ENCODE measurements around the gene SRGAP1. TPM values are rescaled to one million over a fixed set of nuclear protein-coding genes. Genes with fewer than 3 reads are reported as not detected.

The SRGAP1 gene
- total and polyA plus RNA-seq, 2 of the 13 experiments (the other 11 are each of a cell fraction or from before 2014, with no cell fraction given) = 1.6 to 3.4 TPM

DNA sequence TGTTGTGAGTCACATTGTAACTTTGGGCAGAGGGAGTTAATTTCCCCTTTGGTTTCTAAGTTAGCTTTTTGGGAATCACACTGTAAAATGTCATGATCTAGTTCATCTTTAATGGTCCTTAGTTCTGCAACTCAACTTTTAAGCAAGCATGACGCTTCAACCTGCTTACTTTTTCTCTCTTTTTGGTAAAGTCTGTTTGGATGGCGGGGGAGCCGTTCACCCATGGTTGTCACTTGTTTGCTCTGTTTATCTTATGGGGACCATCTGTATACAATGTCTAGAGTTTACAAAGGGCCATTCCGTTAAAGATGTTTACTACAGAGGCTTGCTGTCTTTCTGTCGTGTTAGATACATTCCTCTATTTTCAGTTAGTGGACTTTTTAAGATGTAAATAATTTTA is 172.0 kb downstream of the SRGAP1 start:
- ATAC-seq (no peak), FAIRE-seq (no peak), DNase-seq (ENCODE audit: low spot score) (no peak)
- Histone ChIP-seq H3K36me3 (replicated peaks in 1 of 2; ENCODE audit: control insufficient read depth in 1 of 2, insufficient read depth in 2 of 2, low read length in 2 of 2) (no peaks in the 10 kb centered on the region; a peak in 2 of 5 replicates), H4K20me1 (ENCODE audit: insufficient read depth, low read length) (no peaks in the 10 kb centered on the region), H3K27ac (ENCODE audit: extremely low read length, insufficient read depth, low read length) (no peak overlapping the region), H3K79me2 (ENCODE audit: insufficient read depth, low read length) (no peaks in the 10 kb centered on the region), H3K4me1 (ENCODE audit: insufficient read depth, low read length) (no peaks in the 10 kb centered on the region), H2AFZ (ENCODE audit: low read length) (no peak overlapping the region), H3K9me3 (ENCODE audit: low read length) (no peaks in the 10 kb centered on the region), H3K4me3 (replicated peaks in 1 of 3; ENCODE audit: insufficient read depth in 1 of 3, low read depth in 2 of 3, low read length in 3 of 3) (no peak overlapping the region), H3K9ac (ENCODE audit: insufficient read depth, low read depth, low read length) (no peak overlapping the region), H3K27me3 (ENCODE audit: control insufficient read depth in 1 of 2, insufficient read depth in 2 of 2, low read length in 2 of 2) (no peaks in the 10 kb centered on the region), H3K4me2 (ENCODE audit: low read depth, low read length) (no peak overlapping the region)
- in situ Hi-C loops (cut with HindIII; ENCODE audit: extremely low pct_ligation_motif_present, low pct_unique_long_range_greater_than_20kb) (no loop called here), intact Hi-C loops (cut with micrococcal nuclease; ENCODE audit: unreplicated experiment) (loop anchor here (10.0 kb wide), 1 partner anchor 172 kb away; the partner anchor contains the start of gene SRGAP1)
- 91% methylated on average over 5 of the region's 5 CpGs for WGBS (ENCODE audit: low lambda C conversion rate)
- CTCF ChIA-PET (ENCODE audit: low intra/inter-chr PET ratio, low total read pairs) = no interaction called here
- no peak for TF ChIP-seq ZNF136 (CRISPR knock-in tag; IDR thresholded peaks at IDR 0.05; ENCODE audit: low read depth)
- TF ChIP-seq TEAD3 (CRISPR knock-in tag; optimal IDR thresholded peaks at IDR 0.05; ENCODE audit: borderline replicate concordance) = no peak
- TF ChIP-seq ZNF546 (CRISPR knock-in tag; conservative IDR thresholded peaks at IDR 0.05) = no peak
- TF ChIP-seq PLRG1 (conservative IDR thresholded peaks at IDR 0.05) = no peak
- TF ChIP-seq, protein P1, sequence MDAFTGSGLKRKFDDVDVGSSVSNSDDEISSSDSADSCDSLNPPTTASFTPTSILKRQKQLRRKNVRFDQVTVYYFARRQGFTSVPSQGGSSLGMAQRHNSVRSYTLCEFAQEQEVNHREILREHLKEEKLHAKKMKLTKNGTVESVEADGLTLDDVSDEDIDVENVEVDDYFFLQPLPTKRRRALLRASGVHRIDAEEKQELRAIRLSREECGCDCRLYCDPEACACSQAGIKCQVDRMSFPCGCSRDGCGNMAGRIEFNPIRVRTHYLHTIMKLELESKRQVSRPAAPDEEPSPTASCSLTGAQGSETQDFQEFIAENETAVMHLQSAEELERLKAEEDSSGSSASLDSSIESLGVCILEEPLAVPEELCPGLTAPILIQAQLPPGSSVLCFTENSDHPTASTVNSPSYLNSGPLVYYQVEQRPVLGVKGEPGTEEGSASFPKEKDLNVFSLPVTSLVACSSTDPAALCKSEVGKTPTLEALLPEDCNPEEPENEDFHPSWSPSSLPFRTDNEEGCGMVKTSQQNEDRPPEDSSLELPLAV (CRISPR knock-in tag; conservative IDR thresholded peaks at IDR 0.05; ENCODE audit: low read depth) = no peak
- no peak for TF ChIP-seq PITX1 (CRISPR knock-in tag; IDR thresholded peaks at IDR 0.05)
- TF ChIP-seq, protein P2, sequence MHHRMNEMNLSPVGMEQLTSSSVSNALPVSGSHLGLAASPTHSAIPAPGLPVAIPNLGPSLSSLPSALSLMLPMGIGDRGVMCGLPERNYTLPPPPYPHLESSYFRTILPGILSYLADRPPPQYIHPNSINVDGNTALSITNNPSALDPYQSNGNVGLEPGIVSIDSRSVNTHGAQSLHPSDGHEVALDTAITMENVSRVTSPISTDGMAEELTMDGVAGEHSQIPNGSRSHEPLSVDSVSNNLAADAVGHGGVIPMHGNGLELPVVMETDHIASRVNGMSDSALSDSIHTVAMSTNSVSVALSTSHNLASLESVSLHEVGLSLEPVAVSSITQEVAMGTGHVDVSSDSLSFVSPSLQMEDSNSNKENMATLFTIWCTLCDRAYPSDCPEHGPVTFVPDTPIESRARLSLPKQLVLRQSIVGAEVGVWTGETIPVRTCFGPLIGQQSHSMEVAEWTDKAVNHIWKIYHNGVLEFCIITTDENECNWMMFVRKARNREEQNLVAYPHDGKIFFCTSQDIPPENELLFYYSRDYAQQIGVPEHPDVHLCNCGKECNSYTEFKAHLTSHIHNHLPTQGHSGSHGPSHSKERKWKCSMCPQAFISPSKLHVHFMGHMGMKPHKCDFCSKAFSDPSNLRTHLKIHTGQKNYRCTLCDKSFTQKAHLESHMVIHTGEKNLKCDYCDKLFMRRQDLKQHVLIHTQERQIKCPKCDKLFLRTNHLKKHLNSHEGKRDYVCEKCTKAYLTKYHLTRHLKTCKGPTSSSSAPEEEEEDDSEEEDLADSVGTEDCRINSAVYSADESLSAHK (CRISPR knock-in tag; IDR thresholded peaks at IDR 0.05; ENCODE audit: borderline replicate concordance) = no peak
- no peak for TF ChIP-seq ZNF326 (CRISPR knock-in tag; IDR thresholded peaks at IDR 0.05; ENCODE audit: borderline replicate concordance)
- TF ChIP-seq WIZ (CRISPR knock-in tag; IDR thresholded peaks at IDR 0.05) = no peak
- TF ChIP-seq TBL1XR1 (IDR thresholded peaks at IDR 0.05; ENCODE audit: borderline replicate concordance, low read length, partially characterized antibody) = no peak
- TF ChIP-seq HIVEP1 (CRISPR knock-in tag; IDR thresholded peaks at IDR 0.05) = no peak
- no peak for TF ChIP-seq SETDB1 (CRISPR knock-in tag; IDR thresholded peaks at IDR 0.05; ENCODE audit: borderline replicate concordance)
- TF ChIP-seq, protein P3, sequence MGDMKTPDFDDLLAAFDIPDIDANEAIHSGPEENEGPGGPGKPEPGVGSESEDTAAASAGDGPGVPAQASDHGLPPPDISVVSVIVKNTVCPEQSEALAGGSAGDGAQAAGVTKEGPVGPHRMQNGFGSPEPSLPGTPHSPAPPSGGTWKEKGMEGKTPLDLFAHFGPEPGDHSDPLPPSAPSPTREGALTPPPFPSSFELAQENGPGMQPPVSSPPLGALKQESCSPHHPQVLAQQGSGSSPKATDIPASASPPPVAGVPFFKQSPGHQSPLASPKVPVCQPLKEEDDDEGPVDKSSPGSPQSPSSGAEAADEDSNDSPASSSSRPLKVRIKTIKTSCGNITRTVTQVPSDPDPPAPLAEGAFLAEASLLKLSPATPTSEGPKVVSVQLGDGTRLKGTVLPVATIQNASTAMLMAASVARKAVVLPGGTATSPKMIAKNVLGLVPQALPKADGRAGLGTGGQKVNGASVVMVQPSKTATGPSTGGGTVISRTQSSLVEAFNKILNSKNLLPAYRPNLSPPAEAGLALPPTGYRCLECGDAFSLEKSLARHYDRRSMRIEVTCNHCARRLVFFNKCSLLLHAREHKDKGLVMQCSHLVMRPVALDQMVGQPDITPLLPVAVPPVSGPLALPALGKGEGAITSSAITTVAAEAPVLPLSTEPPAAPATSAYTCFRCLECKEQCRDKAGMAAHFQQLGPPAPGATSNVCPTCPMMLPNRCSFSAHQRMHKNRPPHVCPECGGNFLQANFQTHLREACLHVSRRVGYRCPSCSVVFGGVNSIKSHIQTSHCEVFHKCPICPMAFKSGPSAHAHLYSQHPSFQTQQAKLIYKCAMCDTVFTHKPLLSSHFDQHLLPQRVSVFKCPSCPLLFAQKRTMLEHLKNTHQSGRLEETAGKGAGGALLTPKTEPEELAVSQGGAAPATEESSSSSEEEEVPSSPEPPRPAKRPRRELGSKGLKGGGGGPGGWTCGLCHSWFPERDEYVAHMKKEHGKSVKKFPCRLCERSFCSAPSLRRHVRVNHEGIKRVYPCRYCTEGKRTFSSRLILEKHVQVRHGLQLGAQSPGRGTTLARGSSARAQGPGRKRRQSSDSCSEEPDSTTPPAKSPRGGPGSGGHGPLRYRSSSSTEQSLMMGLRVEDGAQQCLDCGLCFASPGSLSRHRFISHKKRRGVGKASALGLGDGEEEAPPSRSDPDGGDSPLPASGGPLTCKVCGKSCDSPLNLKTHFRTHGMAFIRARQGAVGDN (CRISPR knock-in tag; IDR thresholded peaks at IDR 0.05) = no peak
- BruUV-seq (replicated peaks) = no TSS peak
- POLR2A ChIA-PET = no interaction called here
